ENCODE measurements around the gene FOXJ1. TPM values are rescaled to one million over a fixed set of nuclear protein-coding genes. Genes with fewer than 3 reads are reported as not detected.

FOXJ1 gene
- total RNA-seq, 1 donor from 2014 or later = not detected

DNA sequence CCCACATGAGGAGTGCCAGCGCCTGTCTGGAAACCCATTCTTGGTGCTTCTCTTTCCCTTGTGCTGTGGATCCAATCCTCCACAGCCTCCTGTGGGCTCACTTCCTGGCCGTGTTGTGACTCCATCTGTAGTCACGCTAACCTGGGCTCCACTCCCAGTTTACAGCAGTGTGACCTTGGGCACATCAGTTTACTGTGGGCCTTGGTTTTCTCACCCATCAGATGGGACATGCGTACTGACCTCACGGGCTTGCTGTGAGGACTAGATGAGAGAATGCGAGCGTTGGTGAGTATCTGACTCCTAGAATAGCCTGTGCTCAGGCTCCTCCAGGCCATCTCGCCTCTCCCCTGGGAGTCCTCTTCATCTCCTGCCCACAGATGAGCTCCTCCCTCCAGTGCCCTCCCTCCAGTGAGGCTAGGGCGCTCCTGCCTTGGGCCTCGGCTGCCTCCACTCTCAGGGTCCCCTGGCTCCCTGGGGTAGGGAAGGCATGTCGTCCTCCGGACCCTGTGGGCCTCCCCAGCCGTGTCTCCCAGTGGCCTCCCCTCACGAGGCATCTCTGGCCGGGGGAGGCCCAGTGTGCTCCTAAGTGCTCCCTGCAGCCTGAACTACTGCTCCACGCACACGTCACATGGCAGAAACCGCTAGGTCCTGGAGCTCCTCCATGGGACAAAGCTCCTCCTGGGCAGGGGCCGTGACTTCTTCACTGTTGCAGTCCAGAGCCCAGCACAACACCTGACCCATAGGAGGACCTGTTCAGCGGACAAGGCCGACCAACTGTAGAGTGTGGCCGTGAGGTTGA, 5.2 kb upstream of the FOXJ1 start:
- DNase-seq = no peak
- intact Hi-C loops (cut with micrococcal nuclease) = no loop called here
- no peak for ATAC-seq

DNA sequence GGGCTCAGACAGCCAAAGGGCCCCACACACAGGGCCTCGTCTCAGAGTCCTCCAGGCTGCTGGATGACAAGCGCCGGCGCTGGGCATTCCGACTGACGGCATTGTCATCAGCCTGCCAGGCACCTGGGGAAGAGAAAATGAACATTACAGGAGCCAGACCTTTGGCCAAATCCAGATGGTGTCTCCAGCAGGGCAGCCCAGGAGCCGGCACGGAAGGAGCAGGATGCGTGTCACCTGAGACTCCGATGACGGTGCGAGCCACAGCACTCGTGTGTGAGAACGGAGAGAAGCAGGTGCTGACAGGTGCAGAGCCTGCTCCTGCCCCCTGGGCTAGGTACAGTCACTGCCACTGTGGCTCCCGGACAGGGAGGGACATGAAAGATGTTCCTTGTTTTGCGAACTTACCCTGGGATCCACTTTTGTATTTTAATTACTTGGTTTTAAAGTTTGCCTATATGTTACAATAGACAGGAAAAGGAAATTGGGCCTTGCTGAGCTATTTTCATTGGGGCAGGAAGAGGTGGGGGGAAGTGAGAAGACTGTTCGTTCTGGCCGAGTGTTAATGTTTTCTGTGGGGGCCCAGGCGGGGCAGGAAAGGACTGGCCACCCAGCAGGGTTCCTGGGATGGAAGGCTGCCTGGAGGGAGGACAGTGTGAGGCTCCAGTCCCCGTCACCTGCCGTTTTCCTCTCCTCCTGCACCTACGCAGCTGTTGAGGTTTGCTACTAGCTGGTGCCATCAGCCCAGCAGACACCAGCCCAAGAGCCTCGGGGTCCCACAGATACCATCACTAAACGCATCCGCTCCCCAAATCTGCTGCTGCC, 4.4 kb upstream of the FOXJ1 start:
- peak; percentile 8 for ATAC-seq
- no peak for DNase-seq
- intact Hi-C loops (cut with micrococcal nuclease) = no loop called here

DNA sequence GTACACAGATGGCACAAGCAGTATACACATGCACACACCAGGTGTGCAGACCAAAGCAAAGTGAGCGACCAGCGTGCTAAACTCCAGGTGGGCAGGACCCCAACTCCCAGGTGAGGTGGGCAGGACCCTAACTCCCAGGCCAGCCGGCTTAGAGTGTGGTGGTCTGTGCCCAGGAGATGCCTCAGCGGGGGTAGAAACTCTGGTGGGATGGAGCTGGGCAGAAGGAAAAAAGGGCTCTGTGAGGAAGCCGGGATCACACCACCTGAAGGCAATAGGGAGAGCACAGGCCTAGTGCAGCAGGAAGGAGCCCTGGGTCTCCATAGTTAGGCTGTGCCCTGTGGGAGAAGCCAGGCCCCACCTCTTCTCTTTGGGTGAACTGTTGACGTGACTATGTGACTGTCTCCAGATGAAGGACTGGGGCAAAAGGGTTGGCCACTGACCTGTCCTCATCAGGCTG, 1.6 kb upstream of the FOXJ1 start:
- intact Hi-C loops (cut with micrococcal nuclease) = no loop called here
- ATAC-seq (no peak), DNase-seq (no peak)

DNA sequence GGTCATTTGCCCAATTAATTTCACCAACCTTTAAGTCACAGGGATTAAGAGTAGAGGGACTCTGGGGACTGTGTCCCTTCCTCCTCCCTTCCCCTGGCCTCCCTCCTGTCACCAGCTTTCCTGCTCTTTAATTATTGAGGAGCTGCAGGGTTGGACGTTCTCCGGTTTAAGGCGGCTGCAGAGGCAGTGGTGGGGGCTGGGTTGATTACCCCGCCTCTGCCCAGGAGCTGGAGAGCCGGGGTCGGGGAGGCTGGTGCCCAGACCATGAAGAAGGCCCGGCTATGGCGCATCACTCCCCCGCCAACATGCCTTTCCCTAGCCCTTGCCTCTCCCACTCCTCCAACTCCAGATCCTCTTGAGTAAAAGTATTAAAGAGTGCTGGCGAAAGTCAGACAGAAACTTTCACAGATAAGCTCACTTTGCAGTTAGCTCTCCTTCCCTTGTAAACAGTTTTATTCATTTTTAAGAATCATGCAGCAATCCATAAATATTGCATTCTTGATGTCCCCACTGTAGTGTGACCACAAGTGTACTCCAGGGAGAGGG, 1.1 kb upstream of the FOXJ1 start:
- ATAC-seq = no peak
- no peak for DNase-seq
- intact Hi-C loops (cut with micrococcal nuclease) = no loop called here

DNA sequence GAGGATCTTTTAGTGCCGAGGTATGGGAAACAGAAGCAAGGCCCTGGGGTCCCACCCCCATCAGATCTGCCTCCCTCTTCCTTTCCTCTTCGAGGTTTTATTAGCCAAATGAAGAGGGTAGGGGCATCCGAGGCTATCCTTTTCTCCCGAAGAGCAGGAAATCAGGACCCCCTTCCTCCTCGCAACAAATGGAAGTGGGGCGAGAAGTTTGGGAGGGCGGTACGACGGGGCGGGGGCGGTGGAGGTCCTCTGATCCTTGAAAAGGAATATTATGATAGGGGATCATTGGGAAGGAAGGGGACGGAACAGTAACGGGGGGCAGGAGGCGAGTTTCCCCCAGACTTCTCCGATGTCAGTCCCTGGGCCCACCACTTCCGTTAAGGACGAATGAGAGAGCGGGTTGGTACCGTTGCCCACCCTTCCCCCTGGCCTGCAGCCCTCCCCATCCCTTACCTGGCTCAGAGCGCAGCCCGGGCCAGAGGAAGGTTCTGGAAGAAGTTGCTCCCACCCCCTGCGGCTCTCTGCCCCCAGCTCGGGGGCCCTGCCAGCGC, 309 bp downstream of the FOXJ1 start:
- DNase-seq (no peak), ATAC-seq (no peak)
- intact Hi-C loops (cut with micrococcal nuclease) = no loop called here

DNA sequence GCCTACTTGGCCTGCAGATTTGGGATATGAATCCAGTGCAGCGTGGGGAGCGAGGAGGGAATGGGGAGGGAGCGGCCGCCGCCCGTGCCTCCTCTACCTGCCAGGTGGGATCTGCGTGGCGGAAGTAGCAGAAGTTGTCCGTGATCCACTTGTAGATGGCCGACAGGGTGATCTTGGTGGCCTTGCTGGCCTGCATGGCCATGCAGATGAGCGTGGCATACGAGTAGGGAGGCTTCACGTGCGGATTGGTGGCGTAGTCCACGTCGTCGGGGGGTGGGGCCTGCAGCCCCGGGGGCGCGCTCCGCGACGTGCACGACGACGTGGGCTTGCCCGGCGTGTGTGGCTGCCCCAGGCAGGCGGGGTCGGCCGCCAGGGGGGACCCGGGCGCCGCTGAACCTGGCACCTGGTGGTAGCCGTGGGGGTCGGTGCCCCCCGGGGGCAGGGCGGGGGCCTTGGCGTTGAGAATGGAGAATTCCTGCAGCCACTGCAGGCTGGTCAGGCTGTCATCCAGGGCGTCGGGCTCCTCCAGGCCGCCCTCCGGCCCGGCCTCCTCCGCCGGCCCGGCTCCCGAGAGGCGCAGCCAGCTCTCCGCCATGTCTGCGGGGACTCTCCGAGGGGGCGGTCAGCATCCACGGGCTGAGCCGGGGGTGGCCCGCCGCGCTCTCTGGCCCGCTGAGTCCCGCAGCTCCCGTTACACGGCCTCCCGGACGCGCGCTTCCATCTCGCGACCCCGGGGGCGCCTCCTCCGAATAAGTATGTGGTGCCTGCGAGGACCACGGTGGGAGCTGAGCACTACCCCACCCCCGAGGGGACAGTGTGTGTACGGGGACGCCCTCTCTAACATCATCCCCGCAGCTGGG, 1.0 kb downstream of the FOXJ1 start:
- peak; percentile 46 for DNase-seq
- no peak for ATAC-seq
- intact Hi-C loops (cut with micrococcal nuclease) = no loop called here

DNA sequence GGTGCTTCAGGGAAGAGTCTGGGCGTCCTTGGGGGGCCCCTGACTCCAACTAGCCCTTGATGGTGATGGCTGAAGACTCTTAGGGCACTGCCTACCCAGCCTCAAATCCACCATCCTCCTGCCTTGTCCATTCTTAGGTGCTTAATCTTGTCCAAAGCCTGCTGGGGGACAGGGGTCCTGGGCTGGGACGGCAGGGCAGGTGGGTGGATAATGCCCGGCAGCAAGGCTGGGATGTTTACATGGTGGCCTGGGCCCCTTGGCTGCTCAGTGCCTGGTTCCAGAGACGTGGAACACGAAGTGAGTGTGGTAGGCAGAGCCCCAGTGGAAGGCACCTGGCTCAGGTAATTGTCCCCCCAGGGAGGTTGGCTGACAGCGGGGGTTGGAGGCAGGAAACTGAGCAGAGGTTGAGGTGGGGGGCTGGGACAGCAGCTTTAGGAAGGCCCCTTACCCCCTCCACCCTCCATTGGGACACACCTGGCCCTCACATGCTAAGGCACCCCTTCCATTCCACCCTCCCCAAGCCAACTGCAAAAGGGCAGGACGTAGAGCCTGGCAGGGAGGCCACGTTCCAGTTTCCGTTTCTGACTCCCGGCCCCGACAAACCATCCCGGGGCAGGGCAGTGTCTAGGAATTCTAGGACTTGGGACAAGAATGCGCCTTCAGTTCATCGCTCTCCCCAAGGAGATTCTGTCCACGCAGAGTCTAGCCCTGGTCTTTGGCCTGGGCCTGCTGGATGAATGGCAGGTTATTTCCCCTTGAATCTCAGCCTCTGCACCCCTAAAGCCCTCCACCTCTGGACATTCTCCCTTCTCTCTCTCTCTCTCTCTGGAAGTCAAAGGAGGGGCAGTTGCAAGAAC, 1.9 kb downstream of the FOXJ1 start:
- DNase-seq (no peak), ATAC-seq (no peak)
- intact Hi-C loops (cut with micrococcal nuclease) = no loop called here

DNA sequence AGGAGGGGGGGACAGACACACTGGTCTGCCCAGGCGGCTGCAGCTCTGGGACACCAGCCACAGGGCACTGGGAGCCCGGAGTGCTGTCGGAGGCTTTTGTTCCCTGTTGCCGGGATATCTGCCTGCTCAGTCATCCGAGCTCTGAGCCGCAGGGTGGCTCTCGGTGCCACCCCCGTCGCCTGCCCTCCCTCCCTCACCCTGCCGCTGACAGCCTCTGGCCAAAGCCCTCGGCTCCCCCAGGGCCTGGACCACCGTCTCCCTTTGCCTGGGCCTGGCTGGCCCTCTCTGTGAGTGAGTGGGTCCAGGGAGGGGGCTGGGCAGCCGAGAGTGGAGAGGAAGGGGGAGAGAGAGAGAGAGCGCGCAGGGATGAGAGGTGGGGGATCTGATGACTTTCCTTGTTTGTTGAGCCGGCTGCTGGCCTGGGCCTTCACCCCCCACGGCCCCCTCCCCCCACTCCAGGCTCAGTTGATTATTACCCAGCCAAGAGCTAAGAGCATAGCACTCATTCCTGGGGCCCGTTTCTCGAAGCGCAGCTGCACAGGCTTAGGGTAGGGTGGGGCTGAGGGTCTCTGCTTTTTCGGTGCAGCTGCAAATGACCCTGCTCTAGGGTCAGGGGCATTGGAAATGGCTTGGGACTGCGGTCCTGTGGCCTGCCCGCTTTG, 2.7 kb downstream of the FOXJ1 start:
- peak; percentile 3 for ATAC-seq
- intact Hi-C loops (cut with micrococcal nuclease) = no loop called here
- no peak for DNase-seq

DNA sequence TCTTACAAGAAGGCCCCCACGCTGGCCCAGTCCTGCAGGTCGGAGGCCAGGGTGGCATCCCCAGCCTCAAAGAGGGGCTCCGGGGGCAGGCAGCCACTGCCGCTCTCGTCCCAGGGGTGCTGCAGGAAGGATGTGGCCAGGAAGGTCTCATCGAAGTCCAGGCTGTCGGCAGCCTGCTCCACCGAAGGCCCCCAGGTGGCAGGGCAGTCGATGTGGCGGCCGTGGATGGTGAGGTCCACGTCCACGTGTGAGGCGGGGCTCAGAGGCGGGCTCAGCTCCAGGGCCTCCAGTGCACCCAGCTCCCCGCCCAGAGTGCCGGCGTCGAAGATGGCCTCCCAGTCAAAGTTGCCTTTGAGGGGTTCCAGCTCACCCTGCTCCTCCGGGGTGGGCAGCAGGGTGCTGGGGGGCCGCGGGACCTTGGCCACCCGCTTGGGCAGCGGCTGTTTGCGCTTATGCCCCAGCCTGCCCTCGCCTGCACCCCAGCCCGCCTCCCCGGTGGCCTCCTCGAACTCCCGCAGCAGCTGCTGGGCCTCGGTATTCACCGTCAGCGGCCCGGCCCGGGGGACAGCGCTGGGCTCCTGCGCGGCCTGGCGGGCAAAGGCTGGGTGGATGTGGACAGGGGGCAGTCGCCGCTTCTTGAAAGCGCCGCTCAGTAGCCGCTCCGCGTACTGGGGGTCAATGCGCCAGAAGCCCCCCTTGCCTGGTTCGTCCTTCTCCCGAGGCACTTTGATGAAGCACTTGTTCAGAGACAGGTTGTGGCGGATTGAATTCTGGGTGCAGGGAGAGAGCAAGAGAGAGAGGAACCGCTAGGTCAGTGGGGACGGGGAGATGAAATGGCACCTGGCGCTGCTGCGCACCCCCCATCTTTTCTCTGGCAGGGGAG, 3.5 kb downstream of the FOXJ1 start:
- intact Hi-C loops (cut with micrococcal nuclease) = no loop called here
- DNase-seq = no peak
- ATAC-seq = no peak

DNA sequence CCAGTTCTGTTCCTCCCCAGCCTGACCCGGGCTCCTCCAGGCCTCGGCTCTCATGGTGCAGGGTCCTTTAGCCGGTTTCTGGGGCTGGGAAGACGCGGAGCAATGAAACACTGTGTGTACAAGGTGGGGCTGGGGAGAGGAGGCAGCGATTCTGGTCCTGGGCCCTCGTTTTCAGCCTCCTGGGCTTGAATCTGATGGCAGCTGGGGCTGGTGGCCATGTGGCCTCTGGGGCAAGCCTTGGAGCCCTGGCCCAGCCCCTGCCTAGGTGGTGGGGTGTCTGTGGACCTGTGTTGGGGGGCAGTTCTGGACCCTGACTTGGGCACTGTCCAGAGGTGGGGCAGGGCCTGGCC, 4.1 kb downstream of the FOXJ1 start:
- DNase-seq (no peak), ATAC-seq (no peak)
- intact Hi-C loops (cut with micrococcal nuclease) = no loop called here

DNA sequence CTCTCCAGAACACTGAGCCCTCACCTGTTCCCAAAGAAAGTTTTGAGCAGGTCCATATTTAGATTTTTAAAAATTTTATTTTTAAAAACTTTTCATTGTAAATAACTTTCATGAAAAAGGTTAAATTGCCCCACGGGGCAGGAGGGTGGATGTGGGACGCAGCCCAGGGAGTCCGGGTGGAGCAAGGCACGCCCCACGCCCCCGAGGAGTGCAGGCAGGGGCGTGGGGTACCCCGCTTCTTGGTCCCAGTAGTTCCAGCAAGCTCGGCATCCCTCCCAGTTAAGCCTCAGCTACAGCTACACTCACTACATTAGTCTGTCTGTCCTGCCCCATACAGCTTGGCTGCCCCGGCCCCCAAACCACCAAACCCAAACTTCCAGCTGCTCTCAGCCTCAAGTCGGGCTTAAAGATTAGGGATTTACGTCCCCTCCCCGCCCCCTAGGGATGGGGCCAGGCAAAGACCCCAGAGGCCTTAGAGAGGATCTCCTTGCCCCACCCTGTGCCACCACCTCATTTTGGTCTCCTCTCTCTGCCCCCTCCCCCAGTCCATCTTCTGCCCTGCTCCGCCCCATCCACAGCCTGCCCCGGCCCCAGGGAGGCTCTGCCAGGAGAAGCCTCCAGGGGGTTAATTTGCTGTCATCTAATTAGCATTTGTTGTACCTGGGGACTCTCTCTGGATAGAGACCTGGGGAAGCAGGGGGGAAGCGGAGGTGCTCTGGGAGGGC, 4.6 kb downstream of the FOXJ1 start:
- DNase-seq = no peak
- no peak for ATAC-seq
- intact Hi-C loops (cut with micrococcal nuclease) = no loop called here

DNA sequence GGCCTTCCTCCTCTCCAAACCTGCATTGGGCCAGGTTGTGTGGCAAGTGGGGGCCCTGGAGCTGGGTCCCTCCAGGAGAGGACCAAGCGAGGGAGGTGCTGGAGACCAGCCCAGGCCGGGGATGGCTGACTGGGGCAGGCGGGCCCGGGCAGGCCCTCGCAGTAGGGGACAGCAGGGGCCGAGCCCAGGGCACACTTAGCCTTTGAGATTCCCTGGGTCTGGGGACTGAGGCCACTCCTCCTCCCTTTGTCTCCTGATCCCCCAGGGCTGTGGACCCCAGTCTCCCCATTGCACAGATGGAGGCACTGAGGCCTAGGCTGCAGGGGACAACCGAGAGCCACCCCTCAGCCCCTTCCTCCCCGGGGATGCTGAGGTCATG, 5.2 kb downstream of the FOXJ1 start:
- intact Hi-C loops (cut with micrococcal nuclease) = no loop called here
- no peak for DNase-seq

DNA sequence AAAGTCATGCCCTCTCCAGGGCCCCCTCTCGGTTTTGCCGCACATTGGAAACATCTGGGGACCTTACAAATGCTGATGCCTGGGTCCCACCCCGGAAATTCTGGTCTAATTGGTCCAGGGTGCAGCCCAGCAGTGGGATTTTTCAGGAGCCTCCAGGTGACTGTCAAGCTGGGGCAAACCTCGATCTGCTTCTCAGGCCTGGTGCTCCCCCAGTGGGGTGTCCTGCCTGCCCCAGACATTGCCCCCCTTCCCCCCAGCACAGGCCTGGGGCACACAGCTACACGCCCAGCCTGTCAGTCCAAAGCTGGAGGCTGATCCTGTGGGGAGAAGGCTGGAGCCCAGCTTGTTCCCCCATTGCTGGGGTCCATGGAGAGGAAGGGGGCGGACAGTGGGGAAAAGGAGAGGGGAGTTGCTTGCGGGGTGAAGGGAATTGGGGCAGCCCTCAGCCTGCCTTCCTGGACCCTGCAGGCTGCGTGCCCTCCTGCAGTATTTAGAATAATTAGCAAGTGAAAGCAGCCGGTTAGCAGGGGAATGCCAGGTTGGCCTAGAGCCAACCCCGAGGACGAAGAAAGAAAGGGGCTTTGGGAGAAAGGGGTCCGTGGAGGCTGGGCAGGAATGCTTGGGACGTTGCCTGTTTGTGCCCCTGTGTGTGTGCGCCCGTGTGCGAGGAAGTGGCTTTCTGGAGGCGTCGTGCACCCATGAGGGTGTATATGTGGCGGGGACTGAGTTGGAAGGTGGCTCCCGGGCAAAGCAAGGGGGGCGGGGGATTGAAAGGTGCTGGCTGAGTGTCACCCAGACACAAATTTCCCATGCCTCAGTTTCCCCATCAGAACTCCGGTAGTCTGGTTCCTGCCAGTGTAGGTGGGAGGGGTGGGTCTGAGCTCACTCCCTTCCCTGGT, 5.9 kb downstream of the FOXJ1 start:
- DNase-seq = no peak

More for the DNA sequence above, 5.2 kb downstream of the FOXJ1 start:
- no peak for ATAC-seq

DNA sequence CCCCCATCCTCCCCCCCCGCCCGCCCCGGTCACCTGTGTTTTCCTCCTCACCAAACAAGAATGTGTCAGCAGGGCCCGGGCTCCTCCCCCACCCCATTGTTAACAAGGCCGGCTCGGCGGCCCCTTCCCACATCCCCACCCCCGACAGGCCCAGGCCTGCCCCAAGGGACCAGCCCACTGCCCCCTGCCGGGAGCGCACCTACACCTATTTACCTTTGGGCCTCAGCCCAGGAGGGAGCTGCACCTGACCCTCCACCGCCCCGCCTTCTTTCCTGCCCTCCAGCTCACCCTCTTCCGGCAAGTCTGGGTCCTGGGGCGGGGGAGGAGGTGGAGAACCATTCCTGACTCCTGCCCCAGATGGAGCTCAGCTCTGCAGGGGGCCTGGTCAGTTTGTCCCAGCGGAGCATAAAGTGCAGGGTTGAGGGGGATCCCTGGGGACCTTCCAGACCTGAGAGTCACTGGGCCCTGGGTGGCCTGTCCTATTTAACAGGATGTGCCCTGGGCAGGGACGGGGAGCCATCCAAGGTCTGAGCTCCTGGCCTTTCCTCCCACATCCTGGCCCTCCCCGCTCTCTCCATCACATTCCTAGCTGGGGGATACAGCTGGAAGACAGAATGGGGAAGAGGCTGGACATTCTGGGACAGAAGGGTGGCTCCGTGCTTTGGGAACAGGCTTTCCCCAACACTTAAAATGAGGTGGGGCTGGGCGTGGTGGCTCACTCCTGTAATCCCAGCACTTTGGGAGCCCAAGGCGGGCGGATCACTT, 8.3 kb downstream of the FOXJ1 start:
- intact Hi-C loops (cut with micrococcal nuclease) = no loop called here
- no peak for DNase-seq
- ATAC-seq = no peak

More for the DNA sequence above, 5.9 kb downstream of the FOXJ1 start:
- intact Hi-C loops (cut with micrococcal nuclease) = no loop called here
- ATAC-seq = no peak
